HEK293T (cell line): Measurements from ENCODE around the gene GINS1.

ENCODE experiments used
- ARNT ChIP-seq: fragments of 450-650 bp; IDR thresholded peaks from 2 replicates; pipeline ENCODE4 v1.6.1; 2017; ENCODE audit warnings: mild to moderate bottlenecking
- BHLHE40 ChIP-seq: fragments of 450-650 bp; IDR thresholded peaks from 2 replicates; pipeline ENCODE4 v1.6.1; 2016; ENCODE audit warnings: mild to moderate bottlenecking, moderate library complexity, borderline replicate concordance
- CTBP1 ChIP-seq: fragments of 450-650 bp; IDR thresholded peaks from 2 replicates; pipeline ENCODE4 v1.6.1; 2016; ENCODE audit warnings: borderline replicate concordance
- ELF4 ChIP-seq: fragments of 450-650 bp; IDR thresholded peaks from 2 replicates; pipeline ENCODE4 v1.6.1; 2017; ENCODE audit warnings: antibody characterized with exemption
- FOXA1 ChIP-seq: fragments of 450-650 bp; IDR thresholded peaks from 2 replicates; pipeline ENCODE4 v1.6.1; 2016; ENCODE audit warnings: mild to moderate bottlenecking
- FOXK2 ChIP-seq: fragments of 450-650 bp; IDR thresholded peaks from 2 replicates; pipeline ENCODE4 v1.6.1; 2016; ENCODE audit warnings: mild to moderate bottlenecking
- FOXM1 ChIP-seq: fragments of 450-650 bp; IDR thresholded peaks from 2 replicates; pipeline ENCODE4 v1.6.1; 2017; ENCODE audit warnings: mild to moderate bottlenecking, borderline replicate concordance
- HDGF ChIP-seq: fragments of 450-650 bp; IDR thresholded peaks from 2 replicates; pipeline ENCODE4 v1.6.1; 2017; ENCODE audit warnings: antibody characterized with exemption, borderline replicate concordance
- L3MBTL2 ChIP-seq: fragments of 450-650 bp; conservative IDR thresholded peaks from 2 replicates; pipeline ENCODE4 v1.6.1; 2016; ENCODE audit warnings: mild to moderate bottlenecking
- LEF1 ChIP-seq: fragments of 450-650 bp; IDR thresholded peaks from 2 replicates; pipeline ENCODE4 v1.6.1; 2017; ENCODE audit warnings: mild to moderate bottlenecking, borderline replicate concordance
- SP1 ChIP-seq: fragments of 450-650 bp; IDR thresholded peaks from 2 replicates; pipeline ENCODE4 v1.6.1; 2017
- SUZ12 ChIP-seq: fragments of 450-650 bp; IDR thresholded peaks from 2 replicates; pipeline ENCODE4 v1.6.1; 2016; ENCODE audit warnings: mild to moderate bottlenecking

- no peak for TF ChIP-seq CTBP1
- no peak for TF ChIP-seq ELF4
- TF ChIP-seq BHLHE40: no peak
- no peak for TF ChIP-seq ARNT
- TF ChIP-seq SUZ12: no peak
- TF ChIP-seq FOXA1: no peak
- TF ChIP-seq HDGF: no peak
- no peak for TF ChIP-seq FOXM1
- no peak for TF ChIP-seq FOXK2
- no peak for TF ChIP-seq L3MBTL2
- no peak for TF ChIP-seq SP1
- TF ChIP-seq LEF1: no peak
These were observed 73.9 kb downstream of the GINS1 start for GRCh38 chr20:25481235-25481917.
